SK-N-SH treated with all-trans-retinoic acid at 6 μM for 48 hours (cell line): Measurements from ENCODE around the gene CLEC11A.

Experiments
- ATAC-seq: fragments of 200-7000 bp; cut with Tn5 transposase; 3 replicates; pipeline ENCODE4 v1.9.1; 2020; ENCODE audit warnings: mild to moderate bottlenecking, moderate library complexity
- ARNTL ChIP-seq: fragments of 450-650 bp; formaldehyde crosslinking; IDR thresholded peaks from 2 replicates; pipeline ENCODE4 v1.5.0; 2020; ENCODE audit warnings: low read depth, mild to moderate bottlenecking, moderate library complexity, borderline replicate concordance
- CSDC2 ChIP-seq: fragments of 250-450 bp; sonication (Bioruptor Pico); IDR thresholded peaks from 2 replicates; pipeline ENCODE4 v1.5.0; 2020; ENCODE audit warnings: mild to moderate bottlenecking, moderate library complexity
- ESRRG ChIP-seq: fragments of 250-450 bp; sonication (Bioruptor Pico); IDR thresholded peaks from 2 replicates; pipeline ENCODE4 v1.6.1; 2021; ENCODE audit warnings: mild to moderate bottlenecking
- GLIS3 ChIP-seq: fragments of 250-450 bp; sonication (Bioruptor Pico); IDR thresholded peaks from 2 replicates; pipeline ENCODE4 v1.5.0; 2020; ENCODE audit warnings: mild to moderate bottlenecking, moderate library complexity
- ISL1 ChIP-seq: fragments of 250-450 bp; sonication (Bioruptor Pico); IDR thresholded peaks from 2 replicates; pipeline ENCODE4 v2.1.2; 2022; ENCODE audit warnings: mild to moderate bottlenecking, moderate library complexity
- PATZ1 ChIP-seq: fragments of 250-450 bp; sonication (Bioruptor Pico); IDR thresholded peaks from 2 replicates; pipeline ENCODE4 v1.8.0; 2020; ENCODE audit warnings: mild to moderate bottlenecking, moderate library complexity, borderline replicate concordance
- PPARA ChIP-seq: fragments of 250-450 bp; sonication (Bioruptor Pico); IDR thresholded peaks from 2 replicates; pipeline ENCODE4 v1.5.0; 2020; ENCODE audit warnings: mild to moderate bottlenecking, borderline replicate concordance
- RARB ChIP-seq: fragments of 250-450 bp; sonication (Bioruptor Pico); IDR thresholded peaks from 2 replicates; pipeline ENCODE4 v1.8.0; 2021; ENCODE audit warnings: mild to moderate bottlenecking, moderate library complexity
- SNAI2 ChIP-seq: fragments of 250-450 bp; sonication (Bioruptor Pico); IDR thresholded peaks from 2 replicates; pipeline ENCODE4 v1.5.0; 2020; ENCODE audit warnings: mild to moderate bottlenecking, moderate library complexity
- TCF4 ChIP-seq: fragments of 250-450 bp; sonication (Bioruptor Pico); IDR thresholded peaks from 2 replicates; pipeline ENCODE4 v1.8.0; 2021; ENCODE audit warnings: mild to moderate bottlenecking, moderate library complexity, borderline replicate concordance
- TOX ChIP-seq: fragments of 250-450 bp; sonication (Bioruptor Pico); IDR thresholded peaks from 2 replicates; pipeline ENCODE4 v1.8.0; 2021; ENCODE audit warnings: mild to moderate bottlenecking, moderate library complexity, borderline replicate concordance
- TSHZ2 ChIP-seq: fragments of 250-450 bp; sonication (Bioruptor Pico); IDR thresholded peaks from 2 replicates; pipeline ENCODE4 v1.5.0; 2020; ENCODE audit warnings: mild to moderate bottlenecking, moderate library complexity
- ZC3H10 ChIP-seq: fragments of 250-450 bp; sonication (Bioruptor Pico); IDR thresholded peaks from 2 replicates; pipeline ENCODE4 v1.5.1; 2021; ENCODE audit warnings: mild to moderate bottlenecking, moderate library complexity
- ZFP3 ChIP-seq: fragments of 250-450 bp; sonication (Bioruptor Pico); IDR thresholded peaks from 2 replicates; pipeline ENCODE4 v1.5.0; 2020; ENCODE audit warnings: mild to moderate bottlenecking, moderate library complexity
- ZFP30 ChIP-seq: fragments of 450-650 bp; formaldehyde crosslinking; IDR thresholded peaks from 2 replicates; pipeline ENCODE4 v1.5.0; 2022; ENCODE audit warnings: mild to moderate bottlenecking, moderate library complexity
- ZNF565 ChIP-seq: fragments of 450-650 bp; formaldehyde crosslinking; conservative IDR thresholded peaks from 2 replicates; pipeline ENCODE4 v1.5.0; 2020; ENCODE audit warnings: low read depth, mild to moderate bottlenecking, moderate library complexity
- ZNF8 ChIP-seq: fragments of 450-650 bp; formaldehyde crosslinking; IDR thresholded peaks from 2 replicates; pipeline ENCODE4 v1.5.0; 2020; ENCODE audit warnings: mild to moderate bottlenecking, moderate library complexity
- TF ChIP-seq, protein P1 (sequence below): fragments of 250-450 bp; sonication (Bioruptor Pico); IDR thresholded peaks from 2 replicates; pipeline ENCODE4 v1.5.1; 2020; ENCODE audit warnings: low read depth, mild to moderate bottlenecking, moderate library complexity
- TF ChIP-seq, protein P2 (sequence below): fragments of 250-450 bp; sonication (Bioruptor Pico); IDR thresholded peaks from 2 replicates; pipeline ENCODE4 v1.5.1; 2021; ENCODE audit warnings: mild to moderate bottlenecking, moderate library complexity

Gene CLEC11A

DNA sequence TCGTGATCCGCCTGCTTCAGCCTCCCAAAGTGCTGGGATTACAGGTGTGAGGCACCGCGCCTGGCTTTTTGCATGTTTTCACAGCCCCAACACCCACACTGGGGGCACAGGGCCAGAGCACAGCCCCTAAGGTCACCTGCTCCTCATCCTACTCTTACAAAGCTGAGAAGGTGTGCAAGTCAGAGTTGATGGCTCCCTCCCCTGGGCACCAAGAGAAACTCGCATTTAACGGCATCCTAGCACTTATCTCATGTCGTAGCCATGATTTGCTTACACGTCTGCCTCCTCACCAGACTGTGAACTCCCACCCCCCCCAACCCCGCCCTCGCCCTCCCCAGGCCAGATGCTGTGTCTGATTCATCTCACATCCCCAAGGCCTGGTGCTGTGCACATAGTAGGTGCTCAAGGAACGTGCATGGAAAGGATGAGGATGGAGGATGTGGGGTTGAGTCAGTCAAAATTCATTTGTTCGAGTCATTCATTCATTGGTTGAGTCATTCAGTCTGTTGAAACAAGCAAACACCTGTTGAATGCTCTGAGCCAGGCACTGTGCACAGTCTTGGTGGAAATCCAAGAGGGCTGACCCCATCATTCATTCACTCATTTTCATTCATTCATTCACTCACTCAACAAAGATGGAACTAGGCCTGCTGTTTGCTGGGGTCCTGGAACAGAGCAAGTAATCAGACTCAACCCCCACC lies 14.8 kb upstream of the CLEC11A start:
- ATAC-seq: no peak
- TF ChIP-seq ZNF8 (CRISPR knock-in tag) (no peak), GLIS3 (no peak), RARB (CRISPR knock-in tag) (no peak), ZC3H10 (CRISPR knock-in tag) (no peak), ZNF565 (CRISPR knock-in tag) (no peak), SNAI2 (CRISPR knock-in tag) (no peak), CSDC2 (no peak), ESRRG (CRISPR knock-in tag) (no peak), ZFP3 (CRISPR knock-in tag) (no peak), ARNTL (CRISPR knock-in tag) (no peak), ISL1 (CRISPR knock-in tag) (no peak), TSHZ2 (CRISPR knock-in tag) (no peak)
- TF ChIP-seq, protein P1, sequence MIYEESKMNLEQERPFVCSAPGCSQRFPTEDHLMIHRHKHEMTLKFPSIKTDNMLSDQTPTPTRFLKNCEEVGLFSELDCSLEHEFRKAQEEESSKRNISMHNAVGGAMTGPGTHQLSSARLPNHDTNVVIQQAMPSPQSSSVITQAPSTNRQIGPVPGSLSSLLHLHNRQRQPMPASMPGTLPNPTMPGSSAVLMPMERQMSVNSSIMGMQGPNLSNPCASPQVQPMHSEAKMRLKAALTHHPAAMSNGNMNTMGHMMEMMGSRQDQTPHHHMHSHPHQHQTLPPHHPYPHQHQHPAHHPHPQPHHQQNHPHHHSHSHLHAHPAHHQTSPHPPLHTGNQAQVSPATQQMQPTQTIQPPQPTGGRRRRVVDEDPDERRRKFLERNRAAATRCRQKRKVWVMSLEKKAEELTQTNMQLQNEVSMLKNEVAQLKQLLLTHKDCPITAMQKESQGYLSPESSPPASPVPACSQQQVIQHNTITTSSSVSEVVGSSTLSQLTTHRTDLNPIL (CRISPR knock-in tag): no peak

- ATAC-seq: 0 out of 3 replicates have a peak, but pooled peaks have one; percentile 16
- no peak for TF ChIP-seq ZFP30 (CRISPR knock-in tag)
- no peak for TF ChIP-seq SNAI2 (CRISPR knock-in tag)
- TF ChIP-seq PATZ1 (CRISPR knock-in tag): no peak
- TF ChIP-seq, protein P2, sequence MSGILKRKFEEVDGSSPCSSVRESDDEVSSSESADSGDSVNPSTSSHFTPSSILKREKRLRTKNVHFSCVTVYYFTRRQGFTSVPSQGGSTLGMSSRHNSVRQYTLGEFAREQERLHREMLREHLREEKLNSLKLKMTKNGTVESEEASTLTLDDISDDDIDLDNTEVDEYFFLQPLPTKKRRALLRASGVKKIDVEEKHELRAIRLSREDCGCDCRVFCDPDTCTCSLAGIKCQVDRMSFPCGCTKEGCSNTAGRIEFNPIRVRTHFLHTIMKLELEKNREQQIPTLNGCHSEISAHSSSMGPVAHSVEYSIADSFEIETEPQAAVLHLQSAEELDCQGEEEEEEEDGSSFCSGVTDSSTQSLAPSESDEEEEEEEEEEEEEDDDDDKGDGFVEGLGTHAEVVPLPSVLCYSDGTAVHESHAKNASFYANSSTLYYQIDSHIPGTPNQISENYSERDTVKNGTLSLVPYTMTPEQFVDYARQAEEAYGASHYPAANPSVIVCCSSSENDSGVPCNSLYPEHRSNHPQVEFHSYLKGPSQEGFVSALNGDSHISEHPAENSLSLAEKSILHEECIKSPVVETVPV (CRISPR knock-in tag): no peak
- no peak for TF ChIP-seq TCF4 (CRISPR knock-in tag)
- no peak for TF ChIP-seq ZC3H10 (CRISPR knock-in tag)
- no peak for TF ChIP-seq CSDC2
- TF ChIP-seq TSHZ2 (CRISPR knock-in tag): no peak
- TF ChIP-seq TOX (CRISPR knock-in tag): no peak
- TF ChIP-seq ZNF565 (CRISPR knock-in tag): no peak
- TF ChIP-seq RARB (CRISPR knock-in tag): no peak
- no peak for TF ChIP-seq PPARA (CRISPR knock-in tag)
These were observed 13.1 kb upstream of the CLEC11A start for GRCh38 chr19:50710094-50710493.

- TF ChIP-seq ISL1 (CRISPR knock-in tag): no peak
- TF ChIP-seq, all 23 proteins: peak for 0
- no peak for ATAC-seq
These were observed 12.6 kb upstream of the CLEC11A start for GRCh38 chr19:50710612-50711011.
